ENCODE data around the gene NFKBIA.

Gene NFKBIA

GRCh38 chr14:35387713-35388579 lies 16.6 kb downstream of the NFKBIA start:
- in situ Hi-C loops (cut with HindIII; ENCODE audit: low sequenced_read_pairs) = no loop called here
- no peak for DNase-seq (ENCODE audit: low read depth, low spot score)
- no peak for TF ChIP-seq CTCF (IDR thresholded peaks at IDR 0.05; ENCODE audit: low read depth, low read length)
- H3K4me3 ChIP-seq (ENCODE audit: low read depth, low read length) = no peak overlapping the region

GRCh38 chr14:35387219-35387618 lies 17.3 kb downstream of the NFKBIA start:
- in situ Hi-C loops (cut with HindIII; ENCODE audit: low sequenced_read_pairs) = no loop called here
- no peak for DNase-seq (ENCODE audit: low read depth, low spot score)
- TF ChIP-seq CTCF (IDR thresholded peaks at IDR 0.05; ENCODE audit: low read depth, low read length) = no peak
- H3K4me3 ChIP-seq (ENCODE audit: low read depth, low read length) = no peak overlapping the region

- in situ Hi-C loops (cut with HindIII; ENCODE audit: low sequenced_read_pairs) = no loop called here
- no peak for DNase-seq (ENCODE audit: low read depth, low spot score)
- no peak overlapping the region for H3K4me3 ChIP-seq (ENCODE audit: low read depth, low read length)
- TF ChIP-seq CTCF (IDR thresholded peaks at IDR 0.05; ENCODE audit: low read depth, low read length) = no peak
Measured at GRCh38 chr14:35386673-35387125, 17.9 kb downstream of the NFKBIA start.

- no peak overlapping the region for H3K4me3 ChIP-seq (ENCODE audit: low read depth, low read length)
- TF ChIP-seq CTCF (IDR thresholded peaks at IDR 0.05; ENCODE audit: low read depth, low read length) = no peak
- DNase-seq (ENCODE audit: low read depth, low spot score) = peak; percentile 93
- in situ Hi-C loops (cut with HindIII; ENCODE audit: low sequenced_read_pairs) = no loop called here
Measured at GRCh38 chr14:35385042-35385839, 19.3 kb downstream of the NFKBIA start.

- peak; percentile 96 for DNase-seq (ENCODE audit: low read depth, low spot score)
- no peak overlapping the region for H3K4me3 ChIP-seq (ENCODE audit: low read depth, low read length)
- in situ Hi-C loops (cut with HindIII; ENCODE audit: low sequenced_read_pairs) = no loop called here
- TF ChIP-seq CTCF (IDR thresholded peaks at IDR 0.05; ENCODE audit: low read depth, low read length) = peak; percentile 12
Measured at GRCh38 chr14:35384455-35385041, 20.0 kb downstream of the NFKBIA start.
